ENCODE data around the gene AJAP1.

Gene AJAP1

GRCh38 chr1:4638345-4638729 is 16.1 kb upstream of the AJAP1 start:
- no peaks in the 10 kb centered on the region for H3K27me3 Mint-ChIP-seq (ENCODE audit: low read depth)
- H3K4me3 Mint-ChIP-seq: no peak overlapping the region
- no peaks in the 10 kb centered on the region for H3K9me3 Mint-ChIP-seq
- no peaks in the 10 kb centered on the region for H3K36me3 Mint-ChIP-seq (ENCODE audit: low read depth)
- no peaks in the 10 kb centered on the region for H3K4me1 Mint-ChIP-seq (ENCODE audit: low read depth)
- H3K27ac Mint-ChIP-seq: no peak overlapping the region

- Mint-ChIP-seq H3K9me3 (no peaks in the 10 kb centered on the region), H3K4me1 (ENCODE audit: low read depth) (no peaks in the 10 kb centered on the region), H3K27me3 (ENCODE audit: low read depth) (no peaks in the 10 kb centered on the region), H3K27ac (no peak overlapping the region), H3K36me3 (ENCODE audit: low read depth) (no peaks in the 10 kb centered on the region), H3K4me3 (no peak overlapping the region)
These were observed 13.5 kb upstream of the AJAP1 start for GRCh38 chr1:4640931-4641330.

GRCh38 chr1:4647391-4647790 is 7.0 kb upstream of the AJAP1 start:
- no peaks in the 10 kb centered on the region for H3K4me1 Mint-ChIP-seq (ENCODE audit: low read depth)
- no peak overlapping the region for H3K4me3 Mint-ChIP-seq
- H3K27me3 Mint-ChIP-seq (ENCODE audit: low read depth): peaks cover 8% of the 10 kb centered on the region
- no peak overlapping the region for H3K27ac Mint-ChIP-seq
- H3K36me3 Mint-ChIP-seq (ENCODE audit: low read depth): no peaks in the 10 kb centered on the region
- H3K9me3 Mint-ChIP-seq: no peaks in the 10 kb centered on the region

GRCh38 chr1:4648657-4649056 is 5.8 kb upstream of the AJAP1 start:
- H3K9me3 Mint-ChIP-seq: no peaks in the 10 kb centered on the region
- H3K4me3 Mint-ChIP-seq: no peak overlapping the region
- H3K27ac Mint-ChIP-seq: no peak overlapping the region
- peaks cover 15% of the 10 kb centered on the region for H3K27me3 Mint-ChIP-seq (ENCODE audit: low read depth)
- no peaks in the 10 kb centered on the region for H3K36me3 Mint-ChIP-seq (ENCODE audit: low read depth)
- H3K4me1 Mint-ChIP-seq (ENCODE audit: low read depth): no peaks in the 10 kb centered on the region

GRCh38 chr1:4650481-4650880 is 3.9 kb upstream of the AJAP1 start:
- no peaks in the 10 kb centered on the region for H3K36me3 Mint-ChIP-seq (ENCODE audit: low read depth)
- no peak overlapping the region for H3K27ac Mint-ChIP-seq
- no peaks in the 10 kb centered on the region for H3K9me3 Mint-ChIP-seq
- H3K4me1 Mint-ChIP-seq (ENCODE audit: low read depth): no peaks in the 10 kb centered on the region
- peaks cover 18% of the 10 kb centered on the region for H3K27me3 Mint-ChIP-seq (ENCODE audit: low read depth)
- no peak overlapping the region for H3K4me3 Mint-ChIP-seq

- Mint-ChIP-seq H3K27me3 (ENCODE audit: low read depth) (peaks cover 20% of the 10 kb centered on the region), H3K4me1 (ENCODE audit: low read depth) (no peaks in the 10 kb centered on the region), H3K36me3 (ENCODE audit: low read depth) (no peaks in the 10 kb centered on the region), H3K9me3 (no peaks in the 10 kb centered on the region), H3K4me3 (no peak overlapping the region), H3K27ac (no peak overlapping the region)
These were observed 3.4 kb upstream of the AJAP1 start for GRCh38 chr1:4650981-4651380.

GRCh38 chr1:4652631-4653327 is 1.6 kb upstream of the AJAP1 start:
- no peak overlapping the region for H3K4me3 Mint-ChIP-seq

GRCh38 chr1:4653328-4653660 is 1.1 kb upstream of the AJAP1 start:
- Mint-ChIP-seq H3K4me3 (no peak overlapping the region), H3K4me1 (ENCODE audit: low read depth) (peaks cover 3% of the 10 kb centered on the region)

More at GRCh38 chr1:4652631-4653327, 1.6 kb upstream of the AJAP1 start:
- Mint-ChIP-seq H3K36me3 (ENCODE audit: low read depth) (no peaks in the 10 kb centered on the region), H3K27ac (no peak overlapping the region), H3K4me1 (ENCODE audit: low read depth) (peaks cover 3% of the 10 kb centered on the region), H3K9me3 (no peaks in the 10 kb centered on the region), H3K27me3 (ENCODE audit: low read depth) (peaks cover 38% of the 10 kb centered on the region)

GRCh38 chr1:4654764-4655673 is 610 bp downstream of the AJAP1 start:
- no peaks in the 10 kb centered on the region for H3K9me3 Mint-ChIP-seq
- no peaks in the 10 kb centered on the region for H3K36me3 Mint-ChIP-seq (ENCODE audit: low read depth)
- peaks cover 3% of the 10 kb centered on the region for H3K4me1 Mint-ChIP-seq (ENCODE audit: low read depth)
- peaks cover 58% of the 10 kb centered on the region for H3K27me3 Mint-ChIP-seq (ENCODE audit: low read depth)
- no peak overlapping the region for H3K27ac Mint-ChIP-seq
- H3K4me3 Mint-ChIP-seq: no peak overlapping the region

More at GRCh38 chr1:4653328-4653660, 1.1 kb upstream of the AJAP1 start:
- no peaks in the 10 kb centered on the region for H3K36me3 Mint-ChIP-seq (ENCODE audit: low read depth)
- peaks cover 43% of the 10 kb centered on the region for H3K27me3 Mint-ChIP-seq (ENCODE audit: low read depth)
- no peaks in the 10 kb centered on the region for H3K9me3 Mint-ChIP-seq
- no peak overlapping the region for H3K27ac Mint-ChIP-seq

GRCh38 chr1:4655674-4656532 is 1.5 kb downstream of the AJAP1 start:
- peaks cover 61% of the 10 kb centered on the region for H3K27me3 Mint-ChIP-seq (ENCODE audit: low read depth)

GRCh38 chr1:4656533-4657140 is 2.2 kb downstream of the AJAP1 start:
- Mint-ChIP-seq H3K4me1 (ENCODE audit: low read depth) (peaks cover 3% of the 10 kb centered on the region), H3K9me3 (no peaks in the 10 kb centered on the region), H3K27me3 (ENCODE audit: low read depth) (peaks cover 64% of the 10 kb centered on the region), H3K4me3 (no peak overlapping the region), H3K27ac (no peak overlapping the region), H3K36me3 (ENCODE audit: low read depth) (no peaks in the 10 kb centered on the region)

More at GRCh38 chr1:4655674-4656532, 1.5 kb downstream of the AJAP1 start:
- H3K9me3 Mint-ChIP-seq: no peaks in the 10 kb centered on the region
- H3K27ac Mint-ChIP-seq: no peak overlapping the region
- H3K4me1 Mint-ChIP-seq (ENCODE audit: low read depth): peaks cover 3% of the 10 kb centered on the region
- H3K36me3 Mint-ChIP-seq (ENCODE audit: low read depth): no peaks in the 10 kb centered on the region
- H3K4me3 Mint-ChIP-seq: no peak overlapping the region

GRCh38 chr1:4657244-4657789 is 2.9 kb downstream of the AJAP1 start:
- peaks cover 65% of the 10 kb centered on the region for H3K27me3 Mint-ChIP-seq (ENCODE audit: low read depth)
- H3K27ac Mint-ChIP-seq: no peak overlapping the region
- peaks cover 3% of the 10 kb centered on the region for H3K4me1 Mint-ChIP-seq (ENCODE audit: low read depth)
- no peak overlapping the region for H3K4me3 Mint-ChIP-seq
- no peaks in the 10 kb centered on the region for H3K9me3 Mint-ChIP-seq
- H3K36me3 Mint-ChIP-seq (ENCODE audit: low read depth): no peaks in the 10 kb centered on the region

GRCh38 chr1:4657960-4658541 is 3.6 kb downstream of the AJAP1 start:
- peaks cover 62% of the 10 kb centered on the region for H3K27me3 Mint-ChIP-seq (ENCODE audit: low read depth)
- H3K27ac Mint-ChIP-seq: no peak overlapping the region
- H3K9me3 Mint-ChIP-seq: no peaks in the 10 kb centered on the region
- no peak overlapping the region for H3K4me3 Mint-ChIP-seq
- peaks cover 3% of the 10 kb centered on the region for H3K4me1 Mint-ChIP-seq (ENCODE audit: low read depth)
- H3K36me3 Mint-ChIP-seq (ENCODE audit: low read depth): no peaks in the 10 kb centered on the region

Data from T-helper 1 cell treated with Interleukin-12 subunit alpha and Interleukin-12 subunit beta and Interleukin-4 antibody, amounts not matched to agents 30 μg/mL and 1 μg/mL, for 36 hours (primary cell).